Measurements from ENCODE around the gene TMEM179B.
A peak's percentile ranks its signal among the peaks of the same experiment; 100 is the strongest.

The TMEM179B gene

GRCh38 chr11:62839050-62839945 lies 52.1 kb downstream of the TMEM179B start, which contains the start of gene WDR74:
Gene WDR74, minus strand, starts transcription at chr11:62839590. Its CDS starts 20 bp downstream, at chr11:62839570.
- peak; percentile 90 for DNase-seq

All from NCI-H146 (cell line).